ENCODE data around the gene ITGB8. TPM values are rescaled to one million over a fixed set of nuclear protein-coding genes. Genes with fewer than 3 reads are reported as not detected.

ITGB8 gene
- total RNA-seq, 1 experiment from 2014 or later, result 49.8 TPM

GRCh38 chr7:20438248-20438647 is 107.5 kb downstream of the ITGB8 start:
- DNase-seq (ENCODE audit: low read depth), result no peak

GRCh38 chr7:20438694-20439376 is 108.1 kb downstream of the ITGB8 start:
- in situ Hi-C loops (cut with HindIII; ENCODE audit: low pct_unique_long_range_greater_than_20kb, low sequenced_read_pairs), result no loop called here
- DNase-seq (ENCODE audit: low read depth), result no peak

More at GRCh38 chr7:20438248-20438647, 107.5 kb downstream of the ITGB8 start:
- in situ Hi-C loops (cut with HindIII; ENCODE audit: low pct_unique_long_range_greater_than_20kb, low sequenced_read_pairs), result no loop called here

DNA sequence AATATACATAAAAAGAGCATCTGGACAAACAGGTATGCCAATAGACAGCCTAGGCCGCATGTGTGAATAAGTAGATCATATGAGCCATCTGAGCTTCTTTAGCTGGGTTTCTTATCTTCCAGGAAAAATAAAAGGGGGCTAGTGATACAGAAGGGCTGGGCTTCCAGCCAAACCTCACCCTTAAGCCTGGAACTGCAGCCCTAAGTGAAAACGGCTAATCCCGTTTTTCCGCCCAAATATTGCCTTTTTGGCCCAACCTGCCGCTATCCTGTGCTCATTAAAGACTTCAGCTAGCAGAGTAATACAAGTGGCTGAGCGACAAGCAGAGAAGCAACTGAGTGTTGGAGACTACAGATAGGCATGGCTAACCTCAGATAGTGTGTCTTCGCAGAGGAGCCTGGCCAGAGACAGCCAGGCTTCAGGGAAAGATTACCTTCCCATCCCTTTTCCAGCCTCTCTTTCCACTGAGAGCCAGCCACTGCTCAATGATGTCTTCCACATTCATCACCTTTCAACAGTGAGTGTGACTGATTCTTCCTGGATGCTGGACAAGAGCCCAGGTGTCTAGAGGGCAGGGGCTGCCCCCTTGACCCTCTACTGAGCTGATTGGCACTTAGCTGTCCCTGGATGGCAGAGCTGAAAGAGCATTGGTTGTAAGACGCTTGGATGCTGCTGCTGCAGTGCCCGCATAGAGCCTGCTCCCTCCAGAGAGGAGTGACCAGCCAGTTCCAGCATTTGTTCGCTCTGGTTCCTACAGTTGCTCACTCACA is 108.9 kb downstream of the ITGB8 start:
- in situ Hi-C loops (cut with HindIII; ENCODE audit: low pct_unique_long_range_greater_than_20kb, low sequenced_read_pairs), result no loop called here
- no peak for DNase-seq (ENCODE audit: low read depth)

GRCh38 chr7:20440472-20441105 is 109.9 kb downstream of the ITGB8 start:
- DNase-seq (ENCODE audit: low read depth), result no peak
- in situ Hi-C loops (cut with HindIII; ENCODE audit: low pct_unique_long_range_greater_than_20kb, low sequenced_read_pairs), result no loop called here

DNA sequence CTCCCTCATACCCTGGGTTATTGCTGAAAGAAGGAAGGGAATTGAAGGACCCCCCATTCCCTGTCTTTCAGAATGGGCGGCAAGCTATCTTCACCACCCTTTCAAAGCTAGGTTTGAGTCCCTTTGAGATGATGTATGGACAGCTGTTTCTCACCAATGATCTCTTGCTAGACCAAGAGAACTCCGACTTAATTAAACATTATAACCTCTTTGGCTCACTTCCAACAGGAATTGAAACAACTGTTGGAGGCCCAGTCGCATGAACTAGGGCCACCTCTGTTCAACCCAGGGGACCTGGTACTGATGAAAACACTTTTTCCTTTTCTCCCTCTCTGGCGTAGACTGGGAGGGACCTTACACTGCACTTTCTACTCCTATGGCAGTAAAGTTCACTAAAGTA is 110.6 kb downstream of the ITGB8 start:
- no peak for DNase-seq (ENCODE audit: low read depth)

GRCh38 chr7:20441991-20442441 is 111.3 kb downstream of the ITGB8 start:
- in situ Hi-C loops (cut with HindIII; ENCODE audit: low pct_unique_long_range_greater_than_20kb, low sequenced_read_pairs), result no loop called here
- DNase-seq (ENCODE audit: low read depth), result no peak

More for the DNA sequence above, 110.6 kb downstream of the ITGB8 start:
- in situ Hi-C loops (cut with HindIII; ENCODE audit: low pct_unique_long_range_greater_than_20kb, low sequenced_read_pairs), result no loop called here

DNA sequence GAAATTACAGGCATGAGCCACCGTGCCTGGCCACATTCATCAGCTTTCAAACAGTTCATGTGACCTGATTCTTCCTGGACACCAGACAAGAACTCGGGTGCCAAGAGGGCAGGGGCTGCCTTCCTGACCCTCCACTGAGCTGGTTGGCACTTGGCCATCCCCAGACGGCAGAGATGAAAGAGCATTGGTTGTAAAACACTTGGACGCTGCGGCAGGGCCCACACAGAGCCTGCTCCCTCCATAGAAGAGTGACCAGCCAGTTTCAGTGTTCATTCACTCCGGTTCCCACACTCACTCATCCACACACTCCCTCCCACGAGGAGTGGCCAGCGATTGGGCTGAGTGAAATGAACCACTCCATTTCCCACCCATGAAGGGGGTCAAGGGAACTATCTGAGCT is 112.3 kb downstream of the ITGB8 start:
- in situ Hi-C loops (cut with HindIII; ENCODE audit: low pct_unique_long_range_greater_than_20kb, low sequenced_read_pairs), result no loop called here
- no peak for DNase-seq (ENCODE audit: low read depth)

- in situ Hi-C loops (cut with HindIII; ENCODE audit: low pct_unique_long_range_greater_than_20kb, low sequenced_read_pairs), result no loop called here
- no peak for DNase-seq (ENCODE audit: low read depth)
These were observed 113.5 kb downstream of the ITGB8 start for GRCh38 chr7:20444030-20444800.

- in situ Hi-C loops (cut with HindIII; ENCODE audit: low pct_unique_long_range_greater_than_20kb, low sequenced_read_pairs), result no loop called here
- no peak for DNase-seq (ENCODE audit: low read depth)
These were observed 116.4 kb downstream of the ITGB8 start for GRCh38 chr7:20447021-20447650.

- in situ Hi-C loops (cut with HindIII; ENCODE audit: low pct_unique_long_range_greater_than_20kb, low sequenced_read_pairs), result no loop called here
- no peak for DNase-seq (ENCODE audit: low read depth)
These were observed 118.5 kb downstream of the ITGB8 start for GRCh38 chr7:20449176-20449575.

GRCh38 chr7:20450536-20450935 is 119.8 kb downstream of the ITGB8 start:
- in situ Hi-C loops (cut with HindIII; ENCODE audit: low pct_unique_long_range_greater_than_20kb, low sequenced_read_pairs), result no loop called here
- no peak for DNase-seq (ENCODE audit: low read depth)

DNA sequence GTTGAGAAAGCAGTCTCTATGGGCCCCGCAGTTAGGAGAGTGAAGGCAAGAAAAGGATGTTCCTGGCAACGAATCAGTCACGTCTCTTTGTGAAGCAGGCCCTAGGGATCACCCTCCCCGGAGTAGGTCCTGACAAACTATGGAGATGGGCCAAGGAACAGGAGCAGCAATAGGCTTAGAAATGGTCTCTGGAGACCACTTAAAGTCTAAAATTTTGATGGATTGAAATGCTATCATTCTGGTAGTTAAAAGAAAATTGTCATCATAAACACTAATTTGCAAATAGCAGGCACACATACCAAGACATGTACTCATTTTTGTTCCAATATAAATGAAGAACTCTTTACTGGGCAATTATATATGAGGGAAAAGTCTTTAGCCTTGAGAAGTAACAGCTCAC is 123.5 kb downstream of the ITGB8 start:
- in situ Hi-C loops (cut with HindIII; ENCODE audit: low pct_unique_long_range_greater_than_20kb, low sequenced_read_pairs), result no loop called here

DNA sequence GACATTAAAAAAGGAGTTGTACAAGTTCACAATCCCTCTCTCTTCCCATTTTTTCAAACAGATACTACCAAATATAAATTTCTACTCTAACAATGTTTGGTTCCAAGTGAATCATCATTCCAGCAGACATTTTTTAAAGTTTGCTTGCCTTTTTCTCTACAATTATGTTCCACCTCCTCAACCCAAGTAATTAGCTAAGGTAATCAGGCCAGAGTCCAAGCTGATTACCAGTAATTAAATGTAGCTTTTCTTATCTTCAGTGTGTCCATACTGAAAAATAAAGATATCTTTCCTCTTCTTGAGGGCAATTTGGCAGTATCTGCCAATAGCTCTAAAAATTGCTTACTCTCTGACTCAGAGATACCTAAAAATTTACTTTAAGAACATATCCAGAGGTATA is 126.0 kb downstream of the ITGB8 start:
- in situ Hi-C loops (cut with HindIII; ENCODE audit: low pct_unique_long_range_greater_than_20kb, low sequenced_read_pairs), result no loop called here
- no peak for DNase-seq (ENCODE audit: low read depth)

More for the DNA sequence above, 123.5 kb downstream of the ITGB8 start:
- no peak for DNase-seq (ENCODE audit: low read depth)

DNA sequence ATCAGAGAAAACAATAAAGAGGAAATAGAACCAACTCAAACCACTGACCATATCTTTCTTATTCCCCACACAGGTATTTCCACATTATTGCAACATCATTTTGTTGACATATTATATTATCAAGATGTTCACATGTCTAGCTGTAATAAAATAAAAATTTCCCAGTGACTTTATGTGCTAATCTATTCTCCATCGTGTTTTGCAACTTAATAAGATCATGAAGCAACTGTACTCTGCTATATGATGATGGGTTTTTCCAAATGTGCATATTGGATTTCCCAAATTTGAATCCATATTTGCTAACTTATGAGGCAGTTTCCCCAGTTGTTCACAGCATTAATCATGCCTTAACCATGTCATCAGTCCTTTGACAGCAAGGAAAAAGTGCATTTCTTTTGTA is 127.8 kb downstream of the ITGB8 start:
- no peak for DNase-seq (ENCODE audit: low read depth)
- in situ Hi-C loops (cut with HindIII; ENCODE audit: low pct_unique_long_range_greater_than_20kb, low sequenced_read_pairs), result no loop called here

- DNase-seq (ENCODE audit: low read depth), result no peak
- in situ Hi-C loops (cut with HindIII; ENCODE audit: low pct_unique_long_range_greater_than_20kb, low sequenced_read_pairs), result no loop called here
These were observed 128.7 kb downstream of the ITGB8 start for GRCh38 chr7:20459419-20459818.

DNA sequence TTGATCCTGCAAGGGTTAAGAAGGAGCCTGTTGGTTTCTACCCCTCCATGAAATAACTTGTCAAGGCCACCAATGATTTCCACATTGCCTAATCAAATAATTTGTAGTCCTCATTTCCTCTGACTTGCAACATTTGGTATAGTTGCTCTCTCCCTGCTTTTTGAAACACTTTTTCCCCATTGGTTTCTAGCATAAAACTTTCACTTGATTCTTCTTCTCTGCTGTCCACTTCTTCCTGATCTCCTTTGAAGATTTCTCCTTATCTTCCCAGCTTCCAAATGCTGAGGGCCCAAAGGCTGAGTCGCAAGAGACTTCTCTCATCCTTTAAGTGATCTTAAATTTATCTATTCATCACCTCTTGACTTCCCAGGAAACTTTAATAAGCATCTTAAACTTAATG is 134.2 kb downstream of the ITGB8 start:
- in situ Hi-C loops (cut with HindIII; ENCODE audit: low pct_unique_long_range_greater_than_20kb, low sequenced_read_pairs), result no loop called here
- no peak for DNase-seq (ENCODE audit: low read depth)
